GM21717 (cell line): ENCODE measurements around the gene TSGA10IP.
A peak's percentile ranks its signal among the peaks of the same experiment; 100 is the strongest.

Experiments used
- ATAC-seq: cut with Tn5 transposase; IDR thresholded peaks from one replicate; pipeline ENCODE4 v1.9.1; 2021; ENCODE audit warnings: mild to moderate bottlenecking, moderate library complexity; ENCODE audit not compliant: unreplicated experiment

The TSGA10IP gene

GRCh38 chr11:65945430-65945911 is at the start of gene TSGA10IP:
TSS of gene TSGA10IP (plus strand) at chr11:65945480. CDS start at chr11:65945676, 196 bp downstream.
- ATAC-seq, result no peak

DNA sequence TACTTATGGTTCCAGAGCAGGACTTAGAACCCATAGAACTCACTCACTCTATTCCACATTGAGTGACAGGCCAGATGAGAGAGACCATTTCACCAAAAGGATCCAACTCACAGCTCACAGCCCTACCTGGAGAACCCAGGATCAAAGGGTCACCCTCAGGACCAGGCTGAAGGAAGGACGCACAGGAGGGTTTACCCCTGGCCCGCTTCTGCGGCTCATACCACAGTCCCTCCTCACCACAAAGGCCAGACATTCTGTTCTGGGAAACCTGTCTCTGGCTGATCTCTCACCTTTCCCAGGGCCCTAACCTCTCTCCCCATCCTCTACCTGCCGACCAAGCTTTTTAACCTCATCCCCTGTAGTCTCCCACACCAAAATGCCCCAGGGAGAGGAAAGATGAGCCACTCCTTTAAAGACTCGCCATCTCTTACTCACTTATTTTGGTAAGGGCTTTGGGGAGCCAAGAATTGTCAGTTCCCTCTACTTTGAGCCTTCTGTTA is 49.7 kb upstream of the TSGA10IP start:
- no peak for ATAC-seq

GRCh38 chr11:65896034-65896999 is 49.0 kb upstream of the TSGA10IP start:
- ATAC-seq, result no peak

- no peak for ATAC-seq
Observed at GRCh38 chr11:65897020-65897471, 48.2 kb upstream of the TSGA10IP start.

- no peak for ATAC-seq
Observed at GRCh38 chr11:65898656-65899355, 46.5 kb upstream of the TSGA10IP start.

DNA sequence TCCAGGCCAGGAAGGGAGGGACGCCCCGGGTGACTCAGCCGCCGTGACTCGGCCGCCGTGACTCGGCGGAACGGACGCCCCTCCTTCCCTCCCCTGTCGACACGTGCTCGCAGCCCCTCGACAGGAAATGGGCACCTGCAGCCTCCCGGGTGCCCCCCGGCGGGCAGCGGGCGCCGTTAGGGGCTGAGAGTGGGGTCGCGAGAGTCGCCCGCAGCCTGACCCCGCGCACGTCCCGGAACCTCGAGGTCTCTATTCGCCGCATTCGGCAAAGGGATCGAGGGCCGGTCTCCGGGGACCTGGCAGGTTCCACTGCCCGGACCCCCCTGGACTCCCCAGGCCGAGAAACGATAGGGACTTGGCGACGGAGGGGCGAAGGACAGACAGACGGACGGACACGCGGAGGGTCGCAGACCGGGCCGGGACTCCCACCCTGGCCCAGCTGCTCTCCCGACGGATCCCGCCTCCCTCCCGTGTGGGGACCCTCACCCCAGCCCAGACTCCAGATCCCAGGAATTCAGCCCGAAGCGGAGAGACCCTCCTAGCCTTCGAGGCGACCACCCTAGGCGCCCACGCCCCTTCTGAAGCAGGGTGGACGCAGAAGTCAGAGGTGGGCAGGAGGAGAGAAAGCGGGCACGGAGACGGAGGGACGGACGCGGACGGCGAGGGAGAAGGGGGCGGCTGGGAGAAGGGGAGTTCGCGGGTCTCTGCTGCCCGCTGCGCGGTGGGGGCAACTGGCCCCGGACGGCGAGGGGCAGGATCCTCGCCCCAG is 45.7 kb upstream of the TSGA10IP start:
- ATAC-seq, result no peak

- peak; percentile 65 for ATAC-seq
Observed at GRCh38 chr11:65900125-65900898, 45.0 kb upstream of the TSGA10IP start, which contains the start of gene FOSL1. TSS of gene FOSL1 (minus strand) at chr11:65900388. CDS start at chr11:65900339, 49 bp downstream.

DNA sequence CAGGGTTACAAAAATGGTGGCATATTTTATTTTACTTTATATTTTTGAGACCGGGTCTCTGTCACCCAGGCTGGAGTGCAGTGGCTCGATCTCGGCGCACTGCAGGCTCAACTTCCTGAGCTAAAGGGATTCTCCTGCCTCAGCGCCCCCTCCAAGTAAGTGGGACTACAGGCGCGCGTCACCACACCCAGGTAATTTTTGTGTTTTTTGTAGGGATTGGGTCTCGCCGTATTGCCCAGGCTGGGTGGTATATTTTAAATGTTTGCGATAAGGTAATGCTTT is 44.4 kb upstream of the TSGA10IP start:
- ATAC-seq, result no peak

DNA sequence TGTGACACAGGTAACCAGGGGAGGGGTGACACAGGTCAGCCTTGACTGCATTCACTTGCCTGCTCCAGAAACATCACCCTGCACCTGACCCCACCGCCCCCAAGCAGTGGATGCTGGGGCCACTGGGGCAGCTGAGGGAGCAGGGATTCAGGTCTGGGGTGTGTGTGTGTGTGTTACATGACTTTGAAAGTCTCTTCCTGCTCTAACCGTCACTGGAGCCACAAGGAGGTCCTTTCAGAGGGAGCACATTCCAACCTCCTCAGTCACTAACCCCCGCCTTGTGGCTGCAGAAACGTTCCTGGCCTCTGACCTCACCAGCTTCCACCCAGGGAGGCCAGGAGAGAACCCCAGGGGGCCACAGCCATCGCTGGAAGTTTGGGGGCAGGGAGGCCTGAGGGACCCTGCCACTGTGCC is 42.2 kb upstream of the TSGA10IP start:
- ATAC-seq, result no peak

GRCh38 chr11:65903715-65904114 is 41.6 kb upstream of the TSGA10IP start:
- no peak for ATAC-seq

GRCh38 chr11:65906602-65907001 is 38.7 kb upstream of the TSGA10IP start:
- ATAC-seq, result no peak

- ATAC-seq, result no peak
Observed at GRCh38 chr11:65907878-65908277, 37.4 kb upstream of the TSGA10IP start.

GRCh38 chr11:65911682-65912568 is 33.4 kb upstream of the TSGA10IP start:
- no peak for ATAC-seq

GRCh38 chr11:65912845-65913244 is 32.4 kb upstream of the TSGA10IP start:
- no peak for ATAC-seq

DNA sequence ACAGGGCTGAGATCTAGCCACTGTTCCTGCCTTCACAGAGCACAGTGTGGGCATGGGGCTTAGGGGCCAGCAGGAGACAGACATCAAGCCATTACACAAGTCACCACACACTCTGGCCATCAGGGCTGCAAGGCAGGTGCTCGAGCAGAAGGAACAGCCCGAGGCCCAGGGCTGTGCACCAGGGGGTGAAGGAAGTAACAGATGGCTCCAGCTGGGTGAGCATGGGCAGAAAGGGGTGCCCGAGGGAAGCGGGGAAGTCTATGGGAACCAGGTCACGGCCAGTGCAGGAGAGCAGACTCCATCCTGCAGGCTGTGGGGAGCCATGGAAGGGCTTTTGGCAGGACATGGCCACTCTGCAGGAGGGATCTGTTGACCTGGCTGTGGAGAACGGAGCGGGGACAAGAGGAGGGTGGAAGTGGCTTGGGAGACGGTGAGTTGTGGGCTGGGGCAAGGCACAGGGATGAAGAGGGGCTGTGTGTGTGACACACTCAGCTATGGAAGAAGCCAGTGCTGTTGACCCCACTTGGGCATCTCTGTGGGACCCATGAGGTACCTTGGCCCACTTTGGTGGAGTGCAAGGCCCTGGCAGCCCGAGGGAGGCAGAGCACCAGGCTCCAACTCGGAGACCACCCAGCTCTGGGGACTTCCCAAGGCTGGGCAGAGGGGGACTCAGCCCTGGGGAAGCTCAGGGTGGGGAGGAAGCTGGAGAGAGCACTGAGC is 30.0 kb upstream of the TSGA10IP start:
- no peak for ATAC-seq

DNA sequence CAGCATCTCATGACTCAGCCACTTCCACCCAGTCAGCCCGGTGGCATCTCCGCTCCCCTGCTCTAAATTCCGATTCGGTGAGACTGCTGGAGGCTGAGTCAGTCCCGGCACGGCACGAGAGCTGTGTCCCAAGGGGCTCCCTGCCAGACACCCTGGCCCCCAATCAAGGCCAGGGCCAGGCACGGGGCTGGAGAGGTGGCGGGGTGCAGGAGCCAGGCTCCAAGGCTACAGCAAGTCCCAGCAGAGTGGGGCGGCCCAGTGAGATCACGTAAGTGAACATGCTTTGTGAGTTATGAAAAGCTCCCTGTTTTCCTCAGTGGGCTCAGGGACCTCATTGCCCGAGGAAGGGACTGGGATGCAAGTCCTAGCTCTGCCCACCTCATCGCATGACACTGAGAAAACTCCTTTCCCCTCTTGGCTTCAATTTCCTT is 29.4 kb upstream of the TSGA10IP start:
- no peak for ATAC-seq

DNA sequence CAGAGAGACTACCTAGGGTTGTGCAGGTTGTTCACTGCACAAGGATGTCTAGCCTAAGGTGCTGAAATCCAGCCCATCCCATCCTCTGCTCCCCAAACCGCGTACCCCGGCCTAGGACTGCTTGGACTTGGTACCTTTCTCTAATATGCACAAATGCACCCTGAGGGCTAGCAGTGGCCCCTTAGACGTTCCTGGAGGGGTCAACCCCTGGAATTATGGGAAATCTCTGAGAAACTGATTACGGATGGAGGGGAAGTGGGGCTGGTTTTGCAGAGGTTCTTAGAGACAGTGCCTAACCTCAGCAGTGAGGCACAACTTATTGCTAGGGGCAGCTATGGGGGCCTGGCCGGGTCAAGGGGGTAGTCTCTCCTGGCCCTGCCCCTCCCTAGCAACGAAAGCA is 28.9 kb upstream of the TSGA10IP start:
- ATAC-seq, result no peak

GRCh38 chr11:65917077-65917433 is 28.2 kb upstream of the TSGA10IP start:
- ATAC-seq, result no peak
